Stimulated activated CD4-positive, alpha-beta T cell treated with anti-CD3 and anti-CD28 coated beads, Interleukin-4, amount 100 ng/mL, for 48 hours (primary cell): ENCODE data around the gene HPCA.

Experiments used
- DNase-seq, 2 donors: peaks; one replicate each; pipeline ENCODE4 v3.0.0-alpha.2; 2020; ENCODE audit warnings: low read depth in 2 of 2

The HPCA gene

GRCh38 chr1:32886004-32886827 lies at the start of gene HPCA:
TSS of gene HPCA (plus strand) at chr1:32886491. CDS start at chr1:32888899, 2,408 bp downstream.
- peak; percentile 21 to 53 for DNase-seq

GRCh38 chr1:32848354-32849063 lies 37.8 kb upstream of the HPCA start:
- DNase-seq, result no peak

- no peak for DNase-seq
Observed at GRCh38 chr1:32855861-32856617, 30.3 kb upstream of the HPCA start.

GRCh38 chr1:32858136-32858535 lies 28.2 kb upstream of the HPCA start:
- DNase-seq, result no peak

- no peak for DNase-seq
Observed at GRCh38 chr1:32858791-32859190, 27.5 kb upstream of the HPCA start.

GRCh38 chr1:32859915-32860314 lies 26.4 kb upstream of the HPCA start:
- DNase-seq, result no peak

- no peak for DNase-seq
Observed at GRCh38 chr1:32860566-32860965, 25.7 kb upstream of the HPCA start.

- no peak for DNase-seq
Observed at GRCh38 chr1:32861904-32862695, 24.2 kb upstream of the HPCA start.

- DNase-seq, result no peak
Observed at GRCh38 chr1:32863218-32863880, 22.9 kb upstream of the HPCA start.

GRCh38 chr1:32863881-32864245 lies 22.4 kb upstream of the HPCA start:
- DNase-seq, result no peak

- no peak for DNase-seq
Observed at GRCh38 chr1:32864375-32865019, 21.8 kb upstream of the HPCA start.

GRCh38 chr1:32865639-32866405 lies 20.5 kb upstream of the HPCA start:
- no peak for DNase-seq

GRCh38 chr1:32867151-32867550 lies 19.1 kb upstream of the HPCA start:
- DNase-seq, result no peak

GRCh38 chr1:32867671-32868070 lies 18.6 kb upstream of the HPCA start:
- no peak for DNase-seq

- no peak for DNase-seq
Observed at GRCh38 chr1:32868085-32868484, 18.2 kb upstream of the HPCA start.

GRCh38 chr1:32868806-32869455 lies 17.4 kb upstream of the HPCA start:
- DNase-seq, result no peak

- DNase-seq, result no peak
Observed at GRCh38 chr1:32869923-32870614, 16.2 kb upstream of the HPCA start.

GRCh38 chr1:32870615-32871363 lies 15.5 kb upstream of the HPCA start, which contains the start of gene FNDC5:
TSS of gene FNDC5 (minus strand) at chr1:32870912.
- DNase-seq, result no peak
